Keratinocyte (primary cell): ENCODE data around the gene PEDS1.

Experiments
- EZH2 ChIP-seq: IDR thresholded peaks from one replicate; pipeline ENCODE4 v1.6.1; 2012; ENCODE audit warnings: inconsistent platforms, mild to moderate bottlenecking, low read length, moderate library complexity
- TF ChIP-seq, protein P1 (sequence below), 3 experiments: IDR thresholded peaks in 1 of 3; conservative IDR thresholded peaks in 1 of 3; optimal IDR thresholded peaks in 1 of 3; 2 replicates in 2 of 3; 3 replicates in 1 of 3; pipeline versions ENCODE3 to v1.5.1; 2011; ENCODE audit warnings: low read length in 3 of 3, mild to moderate bottlenecking in 3 of 3, moderate library complexity in 2 of 3, control low read depth in 1 of 3, inconsistent platforms in 1 of 3; ENCODE audit not compliant: insufficient read depth in 2 of 3; ENCODE audit errors: extremely low read depth in 1 of 3

- TF ChIP-seq, protein P1, sequence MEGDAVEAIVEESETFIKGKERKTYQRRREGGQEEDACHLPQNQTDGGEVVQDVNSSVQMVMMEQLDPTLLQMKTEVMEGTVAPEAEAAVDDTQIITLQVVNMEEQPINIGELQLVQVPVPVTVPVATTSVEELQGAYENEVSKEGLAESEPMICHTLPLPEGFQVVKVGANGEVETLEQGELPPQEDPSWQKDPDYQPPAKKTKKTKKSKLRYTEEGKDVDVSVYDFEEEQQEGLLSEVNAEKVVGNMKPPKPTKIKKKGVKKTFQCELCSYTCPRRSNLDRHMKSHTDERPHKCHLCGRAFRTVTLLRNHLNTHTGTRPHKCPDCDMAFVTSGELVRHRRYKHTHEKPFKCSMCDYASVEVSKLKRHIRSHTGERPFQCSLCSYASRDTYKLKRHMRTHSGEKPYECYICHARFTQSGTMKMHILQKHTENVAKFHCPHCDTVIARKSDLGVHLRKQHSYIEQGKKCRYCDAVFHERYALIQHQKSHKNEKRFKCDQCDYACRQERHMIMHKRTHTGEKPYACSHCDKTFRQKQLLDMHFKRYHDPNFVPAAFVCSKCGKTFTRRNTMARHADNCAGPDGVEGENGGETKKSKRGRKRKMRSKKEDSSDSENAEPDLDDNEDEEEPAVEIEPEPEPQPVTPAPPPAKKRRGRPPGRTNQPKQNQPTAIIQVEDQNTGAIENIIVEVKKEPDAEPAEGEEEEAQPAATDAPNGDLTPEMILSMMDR (optimal IDR thresholded peaks at IDR 0.05 in 1 of 3, IDR thresholded peaks at IDR 0.05 in 1 of 3, conservative IDR thresholded peaks at IDR 0.05 in 1 of 3; ENCODE audit: extremely low read depth in 1 of 3, insufficient read depth in 2 of 3, low read length in 3 of 3) = no peak
- TF ChIP-seq EZH2 = no peak
Measured at GRCh38 chr20:50188287-50188688, 34.8 kb upstream of the PEDS1 start.
